BJ (cell line): ENCODE measurements around the gene CFAP97D1. TPM values are rescaled to one million over a fixed set of nuclear protein-coding genes. Genes with fewer than 3 reads are reported as not detected.

Source experiments
- CTCF ChIA-PET: fragments of 350-600 bp; formaldehyde crosslinking; extraction: SDS; loops from one replicate; lab custom pipeline; 2021; ENCODE audit warnings: antibody characterized with exemption, inconsistent platforms; lab: Yijun Ruan, JAX
- POLR2A ChIA-PET: fragments of 300-600 bp; sonication (Branson Sonifier 250); formaldehyde crosslinking; extraction: SDS; loops from one replicate; lab custom pipeline; 2021; ENCODE audit warnings: antibody characterized with exemption; lab: Charles Lee
- DNase-seq: peaks from one replicate; pipeline ENCODE4 v3.0.0-alpha.2; 2011; ENCODE audit warnings: low read depth
- H3K27me3 ChIP-seq: 2 replicates; pipeline ENCODE4 v1.6.0; 2011; ENCODE audit warnings: low read length; ENCODE audit not compliant: control insufficient read depth, insufficient read depth
- H3K36me3 ChIP-seq: 2 replicates; pipeline ENCODE4 v1.5.1; 2011; ENCODE audit warnings: low read length; ENCODE audit not compliant: control insufficient read depth, insufficient read depth
- H3K4me3 ChIP-seq: 2 replicates; pipeline ENCODE4 v1.5.1; 2011; ENCODE audit warnings: low read depth, mild to moderate bottlenecking, control low read depth, low read length
- polyA plus RNA-seq: library from polyadenylated mRNA; depleted of rRNA; stranded (reverse); fragments of >200 nt; gene quantifications from 2 replicates; pipeline ENCODE4 v1.2.3, GENCODE V29; 2011
- TF ChIP-seq, protein P1 (sequence below): IDR thresholded peaks from 2 replicates; pipeline ENCODE4 v1.5.1; 2011; ENCODE audit warnings: low read depth, mild to moderate bottlenecking, control low read depth, inconsistent platforms, low read length, moderate library complexity; ENCODE audit not compliant: insufficient read depth

CFAP97D1 gene
- polyA plus RNA-seq, 1 experiment, result not detected

GRCh38 chr17:43753493-43754129 lies 26.6 kb upstream of the CFAP97D1 start:
- TF ChIP-seq, protein P1, sequence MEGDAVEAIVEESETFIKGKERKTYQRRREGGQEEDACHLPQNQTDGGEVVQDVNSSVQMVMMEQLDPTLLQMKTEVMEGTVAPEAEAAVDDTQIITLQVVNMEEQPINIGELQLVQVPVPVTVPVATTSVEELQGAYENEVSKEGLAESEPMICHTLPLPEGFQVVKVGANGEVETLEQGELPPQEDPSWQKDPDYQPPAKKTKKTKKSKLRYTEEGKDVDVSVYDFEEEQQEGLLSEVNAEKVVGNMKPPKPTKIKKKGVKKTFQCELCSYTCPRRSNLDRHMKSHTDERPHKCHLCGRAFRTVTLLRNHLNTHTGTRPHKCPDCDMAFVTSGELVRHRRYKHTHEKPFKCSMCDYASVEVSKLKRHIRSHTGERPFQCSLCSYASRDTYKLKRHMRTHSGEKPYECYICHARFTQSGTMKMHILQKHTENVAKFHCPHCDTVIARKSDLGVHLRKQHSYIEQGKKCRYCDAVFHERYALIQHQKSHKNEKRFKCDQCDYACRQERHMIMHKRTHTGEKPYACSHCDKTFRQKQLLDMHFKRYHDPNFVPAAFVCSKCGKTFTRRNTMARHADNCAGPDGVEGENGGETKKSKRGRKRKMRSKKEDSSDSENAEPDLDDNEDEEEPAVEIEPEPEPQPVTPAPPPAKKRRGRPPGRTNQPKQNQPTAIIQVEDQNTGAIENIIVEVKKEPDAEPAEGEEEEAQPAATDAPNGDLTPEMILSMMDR, result no peak
- no peak overlapping the region for H3K4me3 ChIP-seq
- CTCF ChIA-PET, result interaction anchor here (0.5 to 19.9 kb wide), 6 partner anchors 12 to 232 kb away, joined by 3 to 784 read pairs (median 4); no protein-coding TSS in a partner anchor
- no peaks in the 10 kb centered on the region for H3K36me3 ChIP-seq
- peaks cover 18% of the 10 kb centered on the region for H3K27me3 ChIP-seq
- DNase-seq, result no peak
- POLR2A ChIA-PET, result interaction anchor here (0.7 kb wide), 1 partner anchor 17 kb away, joined by 4 read pairs; no protein-coding TSS in a partner anchor

- CTCF ChIA-PET, result interaction anchor here (0.7 to 19.9 kb wide), 4 partner anchors 11 to 55 kb away, joined by 3 to 784 read pairs (median 12); no protein-coding TSS in a partner anchor
- no peak overlapping the region for H3K4me3 ChIP-seq
- H3K36me3 ChIP-seq, result no peaks in the 10 kb centered on the region
- DNase-seq, result no peak
- peaks cover 21% of the 10 kb centered on the region for H3K27me3 ChIP-seq
- POLR2A ChIA-PET, result interaction anchor here (0.6 kb wide), 1 partner anchor 54 kb away, joined by 6 read pairs; no protein-coding TSS in a partner anchor
- TF ChIP-seq, protein P1, result no peak
Measured at GRCh38 chr17:43754947-43755346, 25.3 kb upstream of the CFAP97D1 start.

DNA sequence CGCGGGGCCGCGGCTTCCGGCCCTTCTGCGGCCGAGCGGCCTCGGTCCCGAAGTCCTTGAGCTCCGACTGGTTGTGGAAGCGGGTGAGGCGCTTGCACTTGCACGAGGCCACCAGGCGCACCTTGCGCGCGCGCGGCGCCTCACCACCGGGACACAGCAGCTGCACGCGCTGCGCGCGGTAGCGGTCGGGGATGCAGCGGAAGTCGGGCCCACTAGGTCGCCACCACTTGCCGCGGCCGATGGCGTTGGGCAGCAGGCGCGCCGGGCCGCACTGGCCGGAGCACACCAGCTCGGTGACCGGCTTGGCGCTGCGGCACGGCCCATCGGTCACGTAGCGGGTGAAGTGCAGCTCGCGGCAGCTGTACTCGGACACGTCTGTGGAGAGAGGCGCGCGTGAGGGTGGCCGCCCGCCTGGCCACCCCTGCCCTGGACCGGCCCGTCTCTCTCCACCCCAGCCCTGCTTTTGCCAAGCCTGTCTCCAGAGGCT lies 24.8 kb upstream of the CFAP97D1 start:
- CTCF ChIA-PET, result interaction anchor here (0.7 to 19.9 kb wide), 4 partner anchors 11 to 55 kb away, joined by 3 to 784 read pairs (median 12); no protein-coding TSS in a partner anchor
- no peak overlapping the region for H3K4me3 ChIP-seq
- DNase-seq, result no peak
- H3K27me3 ChIP-seq, result peaks cover 21% of the 10 kb centered on the region
- TF ChIP-seq, protein P1, result no peak
- POLR2A ChIA-PET, result interaction anchor here (0.6 kb wide), 1 partner anchor 54 kb away, joined by 6 read pairs; no protein-coding TSS in a partner anchor
- H3K36me3 ChIP-seq, result no peaks in the 10 kb centered on the region

- H3K36me3 ChIP-seq, result no peaks in the 10 kb centered on the region
- ChIA-PET CTCF (interaction anchor here (4.7 to 19.9 kb wide), 2 partner anchors 11 to 56 kb away, joined by 20 to 784 read pairs; no protein-coding TSS in a partner anchor), POLR2A (no interaction called here)
Measured at GRCh38 chr17:43756201-43756600, 24.0 kb upstream of the CFAP97D1 start.

More at GRCh38 chr17:43756201-43756600, 24.0 kb upstream of the CFAP97D1 start:
- TF ChIP-seq, protein P1, result no peak
- Histone ChIP-seq H3K27me3 (peaks cover 21% of the 10 kb centered on the region), H3K4me3 (no peak overlapping the region)
- DNase-seq, result no peak
